NCI-H2081 treated with DMSO at 0.1 percent for 48 hours (cell line): ENCODE data around the gene DNAI7.

Source experiments
- DNase-seq: peaks from one replicate; lab custom pipeline; 2025; lab: John Stamatoyannopoulos, UW

Gene DNAI7

GRCh38 chr12:25100194-25101091 is 94.5 kb downstream of the DNAI7 start:
- no peak for DNase-seq

DNA sequence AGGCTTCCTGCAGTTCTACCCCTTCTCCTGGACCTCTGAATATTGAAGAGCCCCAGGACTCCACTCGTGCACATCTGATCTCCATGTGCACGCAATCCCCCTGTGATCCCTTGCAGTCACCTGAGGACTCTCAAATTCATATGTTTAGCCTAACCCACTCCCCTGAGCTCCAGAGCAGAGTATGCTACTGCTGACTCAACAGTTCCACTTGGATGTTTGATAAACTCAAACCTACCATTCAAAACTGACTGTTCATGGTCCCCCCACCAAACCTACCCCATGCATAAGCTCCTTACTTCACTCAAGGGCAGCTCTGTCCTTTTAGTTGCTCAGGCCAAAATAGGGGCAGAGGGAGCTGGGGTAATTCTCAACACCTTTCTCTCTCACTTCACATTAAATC is 96.0 kb downstream of the DNAI7 start:
- no peak for DNase-seq

DNA sequence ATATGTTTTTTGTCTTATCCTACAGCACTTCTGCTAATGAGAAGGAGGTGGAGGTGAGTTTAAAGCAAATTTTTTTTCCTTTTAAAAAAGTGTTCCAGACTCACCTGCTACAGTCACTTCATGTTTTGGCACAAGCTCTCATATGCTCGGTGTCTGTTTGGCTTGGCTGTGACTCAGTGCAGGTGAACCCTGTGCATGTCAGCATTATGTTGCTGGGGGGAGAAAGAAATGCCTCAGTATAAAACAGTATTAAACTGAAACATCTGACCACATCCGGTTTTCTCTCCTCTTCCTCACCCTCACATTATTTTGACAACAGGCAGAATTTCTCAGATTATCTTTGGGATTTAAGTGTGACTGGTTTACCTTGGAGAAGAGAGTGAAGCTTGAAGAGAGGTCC is 105.2 kb downstream of the DNAI7 start:
- no peak for DNase-seq

DNA sequence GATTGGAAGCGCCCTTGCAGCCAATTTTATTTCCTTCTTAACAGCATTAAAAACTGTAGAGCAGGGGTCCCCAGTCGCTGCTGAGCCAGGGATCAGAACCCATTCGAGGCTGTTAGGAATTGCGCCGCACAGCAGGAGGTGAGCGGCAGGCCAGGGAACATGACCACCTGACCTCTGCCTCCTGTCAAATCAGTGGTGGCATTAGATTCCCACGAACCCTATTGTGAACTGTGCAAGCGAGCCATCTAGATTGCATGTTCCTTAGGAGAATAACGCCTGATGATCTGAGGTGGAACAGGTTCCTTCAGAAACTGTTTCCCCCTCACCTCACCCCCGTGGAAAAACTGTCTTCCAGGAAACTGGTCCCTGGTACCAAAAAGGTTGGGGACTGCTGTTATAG is 107.4 kb downstream of the DNAI7 start:
- DNase-seq, result no peak

DNA sequence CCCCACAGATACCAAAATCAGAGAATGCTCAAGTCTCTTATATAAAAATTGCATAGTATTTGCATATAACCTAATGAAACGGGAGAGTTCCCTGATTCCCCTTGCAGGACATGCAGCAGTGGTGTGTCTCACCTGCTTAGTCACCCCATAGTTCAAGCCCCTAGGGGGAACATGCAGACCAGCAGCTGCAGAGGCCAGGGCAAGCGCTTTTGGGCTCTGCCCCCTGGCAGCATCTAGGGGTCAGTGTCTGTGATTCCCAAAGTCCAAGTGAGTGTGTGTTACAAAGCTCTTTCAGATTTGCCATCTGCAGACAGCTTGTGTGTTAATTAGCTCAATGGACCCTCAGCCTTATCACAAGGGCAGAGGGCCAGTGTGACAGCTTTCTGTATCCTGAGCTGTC is 110.1 kb downstream of the DNAI7 start:
- DNase-seq, result no peak

DNA sequence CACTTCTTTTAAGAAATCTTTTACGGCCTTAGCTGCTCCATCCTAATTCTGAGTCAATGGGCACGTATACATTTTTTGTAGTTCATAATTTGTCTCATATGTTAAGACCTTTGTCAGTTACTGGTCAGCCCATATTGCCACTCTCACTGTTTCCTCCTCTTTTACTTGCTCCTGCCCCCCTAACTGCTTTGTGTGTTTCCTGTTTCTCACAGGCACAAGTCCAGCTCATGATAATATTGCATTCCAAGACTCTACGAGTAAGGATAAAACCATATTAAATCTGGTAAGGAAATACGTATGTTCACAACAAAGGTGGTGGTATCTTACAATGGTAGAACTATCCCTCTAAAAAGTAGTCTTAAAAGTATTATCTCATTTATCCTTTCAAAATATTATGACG is 111.7 kb downstream of the DNAI7 start:
- DNase-seq, result no peak

DNA sequence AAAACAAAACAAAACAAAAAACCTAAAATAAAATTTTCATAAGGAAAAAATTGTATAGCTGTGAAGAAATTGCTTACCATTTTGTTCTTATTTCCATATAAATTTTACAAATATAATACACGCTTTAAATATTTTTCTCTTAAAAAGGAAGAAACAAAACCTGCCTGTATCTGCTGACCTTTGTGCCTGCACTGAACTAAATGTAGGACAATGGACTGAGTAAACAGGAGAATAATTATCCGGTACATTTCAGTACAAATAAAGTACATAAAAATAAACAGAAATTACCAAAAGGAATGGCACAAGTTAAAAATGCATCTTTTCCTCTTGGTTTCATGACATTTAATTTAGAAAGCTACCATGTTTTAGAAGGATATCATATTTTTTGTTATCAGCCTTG is 112.3 kb downstream of the DNAI7 start:
- no peak for DNase-seq

DNA sequence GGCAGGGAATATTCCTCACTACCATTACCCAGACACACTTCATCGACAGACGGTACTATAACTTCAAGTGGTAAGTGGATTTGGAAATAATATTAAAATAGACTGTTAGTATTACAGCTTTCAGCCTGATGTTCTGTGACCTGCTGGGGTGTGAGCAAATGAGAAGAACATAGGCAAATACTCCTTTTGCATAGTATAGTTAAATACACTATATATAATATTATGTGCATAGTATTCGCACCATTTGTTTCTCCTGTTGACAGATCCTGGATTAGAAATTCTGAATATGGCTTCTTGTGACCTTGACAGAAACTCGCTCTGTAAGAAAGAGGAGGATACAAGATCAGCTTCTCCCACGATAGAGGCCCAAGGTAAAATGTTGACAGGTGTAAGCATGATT is 115.6 kb downstream of the DNAI7 start:
- DNase-seq, result no peak

DNA sequence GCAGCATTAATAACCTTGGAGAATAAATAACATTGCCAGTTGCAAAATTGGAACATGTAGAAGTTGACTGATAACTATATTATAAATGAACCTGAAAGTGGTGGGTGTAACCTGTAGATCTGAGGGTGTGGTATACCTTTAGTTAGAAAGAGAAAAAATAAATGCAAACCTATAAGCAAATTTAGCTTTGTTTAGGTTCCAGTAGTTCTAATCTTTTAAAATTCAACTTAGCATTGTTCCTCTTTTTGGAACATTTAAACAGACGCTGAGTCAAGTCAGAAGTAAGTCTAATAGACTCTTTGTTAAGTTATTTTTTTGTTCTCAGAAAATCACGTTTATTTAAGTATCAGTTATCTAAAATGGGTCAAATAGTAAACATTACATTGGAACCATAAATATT is 120.0 kb downstream of the DNAI7 start:
- no peak for DNase-seq

DNA sequence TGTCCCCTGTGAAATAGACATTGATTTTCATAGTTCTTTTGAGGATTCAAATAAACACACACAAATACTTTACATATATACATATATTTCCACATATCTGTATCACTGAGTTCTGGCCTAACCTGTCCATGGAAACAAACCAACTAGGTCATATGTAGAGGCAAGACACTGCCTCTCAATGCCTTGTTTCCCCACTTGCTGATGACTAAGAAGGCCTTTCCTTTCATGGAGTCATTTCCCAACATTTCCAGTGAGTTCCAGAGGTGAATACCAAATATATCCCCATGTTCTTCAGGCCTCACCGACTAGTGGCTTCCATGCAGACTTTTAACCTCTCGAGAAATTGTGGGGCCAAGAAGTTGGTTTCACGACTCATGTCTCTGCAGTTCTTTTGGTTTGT is 120.8 kb downstream of the DNAI7 start:
- no peak for DNase-seq

GRCh38 chr12:25072906-25073650 is 121.9 kb downstream of the DNAI7 start:
- DNase-seq, result no peak

DNA sequence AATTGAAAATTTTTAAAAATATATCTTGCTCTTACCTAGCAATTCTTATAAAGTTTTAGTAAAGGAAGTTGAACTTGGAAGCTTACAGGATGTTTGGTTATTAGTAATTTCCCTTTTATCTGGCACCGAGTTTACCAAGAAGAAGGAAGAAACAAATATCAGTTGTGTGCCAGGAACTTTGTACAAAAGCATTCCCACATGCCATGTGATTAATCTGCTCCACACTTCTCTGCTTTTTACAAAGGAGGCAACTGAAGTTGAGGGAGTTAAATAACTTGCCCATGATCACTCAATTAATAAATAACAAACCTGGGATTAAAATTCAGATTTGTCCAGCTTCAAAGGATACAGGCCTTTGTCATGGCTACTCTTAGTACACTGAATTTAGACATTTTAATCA is 123.6 kb downstream of the DNAI7 start:
- no peak for DNase-seq

- no peak for DNase-seq
Measured at GRCh38 chr12:25069224-25069623, 125.7 kb downstream of the DNAI7 start.

- no peak for DNase-seq
Measured at GRCh38 chr12:25065035-25065434, 129.9 kb downstream of the DNAI7 start.

- DNase-seq, result no peak
Measured at GRCh38 chr12:25063873-25064628, 130.9 kb downstream of the DNAI7 start.

DNA sequence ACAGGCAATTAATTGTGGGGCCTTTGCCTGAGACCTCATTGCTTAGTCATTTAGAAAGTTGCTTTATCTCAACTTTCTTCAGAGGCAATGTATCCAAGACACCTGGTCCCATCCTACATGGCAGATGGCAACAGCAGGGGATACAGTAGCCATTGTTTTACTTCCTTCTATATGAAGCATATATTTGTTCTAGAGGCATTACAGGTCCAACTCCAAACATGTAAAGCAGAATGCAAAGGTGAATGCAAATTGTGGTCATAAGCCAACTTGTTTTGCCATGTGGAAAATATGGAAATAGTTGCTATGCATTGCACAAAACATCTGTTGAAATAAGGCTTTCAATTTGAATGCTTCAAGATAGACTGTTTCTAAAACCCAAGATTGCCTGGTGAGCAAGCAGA is 136.3 kb downstream of the DNAI7 start:
- DNase-seq, result no peak
